ENCODE measurements around the gene COIL. TPM values are rescaled to one million over a fixed set of nuclear protein-coding genes. Genes with fewer than 3 reads are reported as not detected.

Gene COIL
- total RNA-seq, 1 experiment from 2014 or later, result 31.2 TPM

GRCh38 chr17:56985371-56986162 lies 24.7 kb upstream of the COIL start:
- Histone ChIP-seq H3K9me2 (ENCODE audit: insufficient read depth) (no peaks in the 10 kb centered on the region), H3K9ac (ENCODE audit: low read length) (no peak overlapping the region), H3K4me2 (ENCODE audit: low read length) (no peak overlapping the region), H3K9me3 (ENCODE audit: control insufficient read depth in 1 of 2, insufficient read depth in 1 of 2, low read depth in 1 of 2, low read length in 2 of 2) (no peaks in the 10 kb centered on the region), H3K36me3 (ENCODE audit: control insufficient read depth in 1 of 2, insufficient read depth in 2 of 2, low read length in 2 of 2) (no peaks in the 10 kb centered on the region), H4K20me1 (ENCODE audit: insufficient read depth) (no peaks in the 10 kb centered on the region), H3K79me2 (ENCODE audit: insufficient read depth, low read length) (no peaks in the 10 kb centered on the region), H3K4me1 (ENCODE audit: control insufficient read depth in 1 of 2, insufficient read depth in 2 of 2, low read length in 2 of 2) (no peaks in the 10 kb centered on the region), H3K27ac (ENCODE audit: low read depth, low read length) (no peak overlapping the region), H3K4me3 (replicated peaks in 1 of 2; ENCODE audit: low read depth in 1 of 2, low read length in 2 of 2) (no peak overlapping the region), H2AFZ (ENCODE audit: low read depth, low read length, poor library complexity, severe bottlenecking) (no peak overlapping the region), H3K27me3 (ENCODE audit: insufficient read depth, low read length) (no peaks in the 10 kb centered on the region)
- ATAC-seq, result peak; percentile 44; the same call in 1 of the 2 replicates
- BruUV-seq (replicated peaks), result no TSS peak
- CTCF ChIA-PET, result no interaction called here
- POLR2A ChIA-PET, result no interaction called here
- no peak for DNase-seq (ENCODE audit: low read depth, low spot score)
- RAD21 ChIA-PET (ENCODE audit: low non-redundant PET in 1 of 2, low total read pairs in 2 of 2, uncharacterized antibody in 2 of 2, unreplicated experiment in 2 of 2), result no interaction called here
- intact Hi-C loops (cut with micrococcal nuclease), result no loop called here
- no peak for TF ChIP-seq POLR2A (IDR thresholded peaks at IDR 0.05; ENCODE audit: borderline replicate concordance, extremely low read depth, insufficient read depth, insufficient read length)
- no peak for TF ChIP-seq CBX3 (IDR thresholded peaks at IDR 0.05; ENCODE audit: low read depth)
- no peak for TF ChIP-seq SIN3A (IDR thresholded peaks at IDR 0.05; ENCODE audit: low read depth)
- TF ChIP-seq ZFX (IDR thresholded peaks at IDR 0.05), result no peak; the same call in 1 of the 2 replicates
- TF ChIP-seq EZH2phosphoT487 (IDR thresholded peaks at IDR 0.05; ENCODE audit: borderline replicate concordance), result no peak
- TF ChIP-seq JUND (IDR thresholded peaks at IDR 0.05), result no peak
- TF ChIP-seq ELF1 (IDR thresholded peaks at IDR 0.05; ENCODE audit: borderline replicate concordance, low read depth), result no peak
- no peak for TF ChIP-seq REST (IDR thresholded peaks at IDR 0.05; ENCODE audit: low read depth)
- no peak for TF ChIP-seq CTCF (IDR thresholded peaks at IDR 0.05 in 2 of 3, conservative IDR thresholded peaks at IDR 0.05 in 1 of 3; ENCODE audit: borderline replicate concordance in 1 of 3, insufficient read depth in 1 of 3, low read depth in 2 of 3, low read length in 2 of 3)
- no peak for TF ChIP-seq MAX (IDR thresholded peaks at IDR 0.05)
- TF ChIP-seq, protein P1, sequence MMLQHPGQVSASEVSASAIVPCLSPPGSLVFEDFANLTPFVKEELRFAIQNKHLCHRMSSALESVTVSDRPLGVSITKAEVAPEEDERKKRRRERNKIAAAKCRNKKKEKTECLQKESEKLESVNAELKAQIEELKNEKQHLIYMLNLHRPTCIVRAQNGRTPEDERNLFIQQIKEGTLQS (IDR thresholded peaks at IDR 0.05), result no peak
- TF ChIP-seq ZNF274 (IDR thresholded peaks at IDR 0.05; ENCODE audit: low read depth, low read length), result no peak
